CD4-positive, alpha-beta T cell treated with Interleukin-2 at 100 ng/mL for 4 hours (primary cell): ENCODE results near the gene PTPRQ.

Experiments
- DNase-seq: peaks from one replicate; pipeline ENCODE4 v3.0.0-alpha.2; 2020; ENCODE audit warnings: low spot score

The PTPRQ gene

DNA sequence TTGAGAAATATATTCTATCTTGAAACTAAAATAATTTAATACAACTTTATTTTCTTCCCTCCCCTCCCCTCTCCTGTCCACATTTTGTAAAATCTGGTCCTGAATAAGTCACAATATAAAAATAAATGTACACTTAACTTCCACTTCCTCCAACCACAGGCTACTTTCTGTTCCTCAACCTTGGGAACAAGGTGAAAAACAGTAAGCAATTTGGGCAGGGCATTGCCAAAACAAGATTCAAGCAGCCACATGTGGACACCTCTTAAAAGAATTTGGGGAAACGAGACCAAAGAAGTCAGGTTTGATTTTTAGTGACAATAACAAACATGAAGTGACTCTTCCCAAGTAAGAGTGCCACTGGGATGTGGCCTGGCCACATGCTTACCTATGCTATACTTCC, 115.7 kb downstream of the PTPRQ start:
- no peak for DNase-seq

DNA sequence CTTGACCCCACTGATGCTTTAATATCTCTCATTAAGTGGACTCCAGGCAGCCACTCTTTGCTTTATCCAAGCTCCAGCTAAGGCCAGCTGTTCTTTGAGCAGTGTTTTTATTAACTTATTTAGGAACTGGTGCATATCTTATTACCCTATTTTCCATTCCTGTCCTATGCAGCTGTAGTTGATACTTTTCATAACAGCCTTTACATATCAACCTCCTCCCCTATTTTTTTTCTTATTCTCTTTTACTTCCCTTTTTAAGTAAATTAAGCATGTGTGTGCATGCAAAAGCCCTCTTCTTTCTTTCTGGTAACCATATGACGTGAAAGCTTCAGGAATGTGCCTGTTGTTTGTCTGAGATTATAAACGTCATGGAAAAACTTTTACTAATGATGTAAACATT, 121.2 kb downstream of the PTPRQ start:
- DNase-seq = no peak

DNA sequence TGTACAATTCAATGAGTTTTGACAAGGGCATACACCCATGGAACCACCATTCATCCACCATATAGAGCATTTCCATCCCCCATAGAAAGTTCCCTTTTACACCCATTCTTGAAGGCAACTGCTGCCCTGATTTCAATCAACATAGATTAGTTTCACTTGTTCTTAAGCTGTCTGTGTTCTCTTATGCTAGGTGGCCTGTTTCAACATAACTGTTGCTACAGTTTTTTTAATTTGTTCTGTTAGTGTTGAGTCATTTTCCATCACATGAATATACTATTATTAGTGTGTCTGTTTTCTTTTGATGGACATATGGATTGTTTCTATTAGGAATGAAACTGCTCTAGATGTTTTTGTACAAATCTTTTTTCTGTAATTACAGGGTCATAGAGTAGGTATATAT, 123.4 kb downstream of the PTPRQ start:
- no peak for DNase-seq

DNA sequence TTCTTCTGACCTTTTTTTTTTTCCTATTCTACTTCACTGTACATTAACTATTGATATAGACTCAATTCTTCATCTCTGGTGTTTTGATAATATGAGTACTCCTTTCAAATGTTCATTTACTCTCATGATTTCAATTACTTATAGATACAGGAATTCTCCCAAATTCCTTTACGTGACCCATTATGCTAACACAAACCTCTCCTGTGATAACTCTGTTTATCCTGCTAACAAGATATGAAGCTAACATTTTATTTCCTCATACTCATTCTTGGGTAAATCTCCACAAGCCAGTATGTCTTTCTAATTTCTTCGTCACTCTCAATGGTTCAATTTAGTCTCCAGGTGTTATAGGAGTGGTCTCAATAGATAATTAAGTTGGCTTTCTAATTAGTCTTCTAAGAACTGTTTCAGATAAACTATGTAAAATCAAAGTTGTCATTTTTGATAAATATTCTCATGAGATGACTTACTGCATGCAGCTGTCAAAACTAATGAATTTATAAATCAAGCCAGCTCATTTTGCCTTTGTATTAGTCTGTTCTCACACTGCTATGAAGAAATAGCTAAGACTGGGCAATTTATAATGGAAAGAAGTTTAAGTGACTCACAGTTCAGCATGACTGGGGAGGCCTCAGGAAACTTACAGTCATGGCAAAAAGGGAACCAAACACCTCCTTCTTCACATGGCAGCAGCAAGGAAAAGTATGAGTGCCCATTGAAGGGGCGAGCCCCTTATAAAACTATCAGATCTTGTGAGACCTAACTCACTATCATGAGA, 132.8 kb downstream of the PTPRQ start:
- DNase-seq = no peak

DNA sequence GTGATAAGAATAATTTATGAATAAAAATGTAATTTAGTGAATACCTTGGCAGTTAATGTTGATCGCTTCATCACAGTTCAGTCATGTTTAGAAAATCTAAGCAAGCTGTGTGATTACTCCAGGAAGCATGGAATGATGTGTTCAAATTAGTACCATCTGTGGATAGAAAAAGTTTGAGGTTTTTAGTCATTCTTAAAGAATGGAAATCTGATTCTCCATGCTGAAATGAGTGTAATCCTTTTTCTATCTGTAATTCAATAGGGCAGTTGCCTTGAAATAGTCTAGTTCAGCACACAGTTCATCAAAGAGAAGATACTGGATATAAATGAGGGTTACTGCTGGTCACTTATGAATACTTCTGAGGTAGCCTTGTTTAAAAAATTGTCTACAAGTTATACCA, 136.2 kb downstream of the PTPRQ start:
- no peak for DNase-seq

DNA sequence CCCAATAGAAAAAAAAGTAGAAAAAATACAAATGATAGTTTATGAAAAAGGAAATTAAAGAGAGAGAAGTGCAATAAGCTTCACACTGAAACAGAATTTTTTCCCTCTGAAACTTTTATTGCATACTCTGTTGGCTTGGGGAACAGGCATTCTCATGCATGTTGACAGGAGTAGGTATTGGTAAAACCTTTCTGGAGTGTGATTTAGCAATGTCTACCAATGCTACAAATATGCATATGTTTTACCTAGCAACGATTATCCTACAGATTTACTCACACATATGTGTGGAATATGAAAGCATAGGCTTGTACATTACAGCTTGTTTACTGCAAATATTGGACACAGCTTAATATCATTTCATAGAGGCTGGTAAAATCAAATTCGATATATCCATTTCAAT, 137.7 kb downstream of the PTPRQ start:
- DNase-seq = no peak

DNA sequence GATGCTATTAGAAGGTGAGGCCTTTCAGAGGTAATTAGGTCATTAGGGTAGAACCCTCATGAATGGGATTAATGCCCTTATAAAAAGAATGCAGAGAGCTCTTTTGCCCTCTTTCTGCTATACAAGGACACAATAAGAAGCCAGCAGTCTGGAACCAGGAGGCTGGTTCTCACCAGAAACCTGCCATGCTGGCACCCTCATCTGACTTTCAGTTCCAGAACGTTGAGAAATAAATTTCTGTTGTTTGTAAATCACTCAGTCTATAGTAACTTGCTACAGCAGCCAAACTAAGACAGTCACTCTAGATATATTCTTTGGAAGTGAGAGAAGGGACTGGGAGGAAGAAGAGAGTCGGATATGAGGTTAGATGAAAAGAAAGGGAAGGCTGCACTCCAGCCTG, 138.4 kb downstream of the PTPRQ start:
- no peak for DNase-seq

DNA sequence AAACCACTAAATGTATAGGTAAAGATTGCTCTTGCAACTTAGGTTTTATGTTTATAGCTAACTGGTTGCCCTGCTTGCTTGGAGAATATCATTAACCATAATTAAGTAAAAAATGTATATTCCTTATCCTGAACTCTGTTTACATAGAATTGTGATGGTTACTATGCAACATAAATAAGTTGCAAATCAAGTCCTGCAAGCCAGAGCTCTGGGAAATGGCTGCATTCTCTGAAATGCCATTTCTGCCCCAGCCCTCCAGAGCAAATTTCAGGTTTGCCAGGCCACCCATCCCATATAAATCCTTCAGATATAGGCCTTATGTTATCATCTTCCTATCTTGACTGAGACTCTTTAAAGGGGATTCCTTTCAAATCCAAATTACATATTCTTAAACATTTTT, 145.0 kb downstream of the PTPRQ start:
- DNase-seq = no peak

DNA sequence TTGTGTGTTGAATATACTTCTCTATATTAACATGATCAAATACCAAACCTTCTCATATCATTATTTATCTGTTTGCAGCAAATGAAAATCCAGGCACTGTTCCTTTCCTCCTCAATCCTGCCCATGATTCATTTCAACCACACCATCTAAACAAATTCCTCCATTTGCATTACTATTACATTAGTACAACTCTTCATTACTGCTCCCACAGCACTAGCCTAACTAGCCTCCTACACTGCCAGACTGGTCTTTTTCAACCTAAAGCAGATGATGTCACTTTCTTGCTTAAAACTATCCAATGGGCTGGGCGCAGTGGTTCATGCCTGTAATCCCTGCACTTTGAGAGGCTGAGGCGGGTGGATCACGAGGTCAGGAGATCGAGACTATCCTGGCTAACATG, 146.1 kb downstream of the PTPRQ start:
- DNase-seq = no peak

DNA sequence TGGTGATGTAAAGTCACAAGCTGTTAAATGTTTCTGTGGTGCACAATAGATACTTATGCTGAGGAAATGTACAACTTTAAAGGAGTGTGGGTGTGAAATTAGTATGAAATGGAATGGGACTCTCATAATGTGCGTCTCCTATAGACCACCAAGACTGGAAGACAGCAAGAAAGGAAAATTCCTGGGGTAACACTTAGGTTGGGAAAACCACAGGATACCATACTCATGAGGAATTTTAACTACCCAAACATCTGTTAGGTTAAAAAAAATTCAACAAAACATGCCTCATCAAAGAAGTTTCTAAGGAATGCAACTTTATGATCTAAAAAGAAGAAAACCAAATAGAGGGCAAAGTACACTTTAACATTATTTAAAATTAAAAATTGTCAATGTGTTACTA, 149.7 kb downstream of the PTPRQ start:
- DNase-seq = no peak

DNA sequence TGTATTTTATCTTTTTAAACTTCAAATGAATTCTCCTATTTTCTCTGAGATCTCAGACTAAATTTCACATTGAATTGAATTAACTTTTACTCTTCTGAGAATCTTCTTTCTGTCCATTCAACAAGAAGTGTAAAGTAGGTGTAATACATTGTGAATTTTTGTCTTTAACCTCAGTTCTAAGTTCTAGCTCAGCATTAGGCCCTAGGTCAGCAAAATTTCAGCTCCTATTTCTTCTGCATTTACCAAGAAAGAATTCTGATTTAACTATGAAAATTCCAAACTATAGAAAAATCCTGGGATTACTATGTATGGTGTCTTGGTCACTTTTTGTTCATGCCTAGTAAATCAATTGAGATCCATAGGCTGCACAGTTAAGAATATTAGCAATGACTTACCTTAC, 152.5 kb downstream of the PTPRQ start:
- DNase-seq = no peak

DNA sequence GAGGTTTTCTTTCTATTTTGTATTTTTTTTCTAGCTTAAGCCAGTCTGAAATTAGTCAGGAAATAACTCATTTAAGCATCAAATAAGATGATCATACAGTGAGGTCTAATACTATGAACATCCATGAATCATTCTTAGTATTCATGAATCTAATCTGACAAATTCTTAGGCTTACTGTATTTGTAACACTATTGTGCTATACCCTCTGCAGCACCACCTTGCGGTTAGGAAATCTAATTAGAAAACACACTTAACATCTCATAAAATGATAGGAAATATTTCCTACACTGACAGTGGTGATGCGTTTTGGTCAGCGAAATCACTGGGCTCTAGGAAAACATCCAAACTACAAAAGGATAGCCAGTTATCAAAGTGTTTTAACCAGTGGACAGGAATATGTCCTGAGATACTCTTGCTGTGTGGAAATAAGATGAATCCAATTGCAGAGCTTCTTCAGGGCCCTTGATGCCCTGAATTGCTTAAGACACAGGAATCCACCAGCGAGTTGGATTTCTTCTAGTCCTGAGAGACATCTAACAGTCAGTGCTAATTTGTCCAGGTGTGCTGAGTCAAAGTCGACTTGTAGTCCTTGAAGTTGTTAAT, 154.1 kb downstream of the PTPRQ start:
- DNase-seq = no peak

DNA sequence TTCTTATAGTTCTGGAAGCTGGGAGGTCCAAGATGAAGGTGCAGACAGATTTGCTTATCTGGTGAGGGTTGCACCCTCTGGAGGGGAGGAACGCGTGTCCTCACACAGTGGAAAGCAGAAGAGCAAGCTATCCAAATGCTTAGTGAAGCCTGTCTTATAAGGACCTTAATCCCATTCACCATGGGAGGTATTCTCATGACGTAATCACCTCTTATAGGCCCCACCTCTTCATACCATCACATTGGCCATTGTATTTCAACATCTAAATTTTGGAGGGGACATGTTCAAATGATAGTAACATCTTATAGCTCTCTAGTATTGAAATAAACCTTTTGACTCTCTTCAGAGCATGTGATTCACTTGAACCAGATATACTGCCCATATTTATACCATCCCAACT, 158.4 kb downstream of the PTPRQ start:
- no peak for DNase-seq

DNA sequence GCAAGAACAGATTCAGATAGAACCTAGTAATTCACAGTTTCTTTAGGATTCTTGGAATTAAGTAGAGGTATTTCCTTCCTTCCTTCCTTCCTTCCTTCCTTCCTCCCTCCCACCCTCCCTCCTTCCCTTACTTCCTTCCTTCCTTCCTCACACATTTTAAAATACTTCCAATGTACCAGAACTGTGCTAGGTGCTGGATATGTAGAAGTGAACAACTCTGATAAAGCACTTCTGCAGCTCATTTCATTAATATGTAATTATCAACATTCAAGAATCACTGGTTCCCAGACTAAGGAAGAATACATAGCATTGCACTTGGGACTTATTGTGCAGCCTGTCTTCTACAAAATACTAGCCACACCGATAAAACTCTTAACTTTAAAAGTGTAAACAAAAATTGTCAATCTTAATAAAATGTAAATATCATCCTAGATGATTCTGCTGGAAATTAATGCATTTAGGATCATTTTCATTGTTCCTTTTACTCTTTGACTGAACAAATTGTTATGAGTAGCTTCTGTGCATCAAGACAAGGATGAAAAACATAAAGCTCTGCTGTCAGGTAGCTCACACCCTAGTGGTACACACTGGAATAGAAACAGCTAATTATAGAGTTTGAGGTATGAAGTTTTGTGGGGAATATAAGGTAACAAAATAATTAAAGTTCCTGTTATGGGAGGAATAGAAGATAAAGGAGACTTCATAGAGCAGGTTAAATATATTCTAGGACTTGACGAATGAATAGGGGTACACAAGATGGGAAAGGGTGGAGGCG, 163.5 kb downstream of the PTPRQ start:
- no peak for DNase-seq

DNA sequence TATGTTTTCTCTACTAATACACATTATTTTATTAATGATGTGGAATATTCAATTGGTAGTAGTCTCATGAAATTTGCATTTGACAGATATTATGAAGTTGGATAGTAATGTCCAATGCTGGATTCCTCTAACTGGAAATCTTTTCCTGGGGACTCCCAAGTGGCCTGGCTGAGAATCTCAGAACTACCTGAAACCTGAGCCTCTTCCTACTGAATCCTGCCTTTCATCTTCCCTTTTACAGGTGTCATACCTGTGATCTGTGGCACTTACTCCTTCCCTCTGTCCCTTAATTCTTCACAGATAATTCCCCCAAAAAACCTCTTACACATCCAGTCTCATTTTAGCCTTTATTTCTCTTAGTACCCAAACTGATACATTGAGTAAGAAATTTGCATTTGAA, 173.7 kb downstream of the PTPRQ start:
- DNase-seq = no peak

DNA sequence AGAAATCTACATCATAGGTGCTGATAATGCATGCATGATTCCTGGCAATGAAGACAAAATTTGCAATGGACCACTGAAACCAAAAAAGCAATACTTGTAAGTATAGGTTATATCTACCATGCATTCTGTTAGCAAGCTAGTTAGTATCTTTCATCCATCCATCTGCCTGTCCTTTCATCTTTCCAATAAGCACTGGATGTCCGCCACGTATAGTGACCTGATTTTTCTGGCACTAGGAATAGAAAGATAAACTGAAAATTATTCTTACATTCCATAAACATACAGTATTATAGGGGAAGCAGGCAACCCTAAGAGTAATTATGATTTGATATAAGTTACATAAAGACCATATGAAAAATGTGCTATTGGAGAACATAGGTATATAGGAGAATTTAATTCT, 176.2 kb downstream of the PTPRQ start:
- no peak for DNase-seq

DNA sequence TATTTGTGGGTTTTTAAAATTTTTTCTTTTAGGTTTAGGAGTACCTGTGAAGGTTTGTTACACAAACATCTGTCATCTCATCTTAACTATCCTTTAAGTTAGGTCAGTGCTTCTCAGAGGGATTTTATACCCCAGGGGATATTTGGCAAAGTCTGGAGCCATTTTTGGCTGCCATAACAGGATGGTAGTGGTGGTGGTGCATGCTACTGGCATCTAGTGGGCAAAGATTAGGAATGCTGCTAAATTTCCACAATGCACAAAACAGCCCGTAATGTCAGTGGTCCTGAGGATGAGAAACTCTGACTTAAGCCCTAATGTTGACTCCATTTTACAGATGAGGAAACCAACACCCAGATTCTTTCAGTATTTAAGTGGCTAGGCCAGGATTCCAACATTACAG, 178.2 kb downstream of the PTPRQ start:
- no peak for DNase-seq

DNA sequence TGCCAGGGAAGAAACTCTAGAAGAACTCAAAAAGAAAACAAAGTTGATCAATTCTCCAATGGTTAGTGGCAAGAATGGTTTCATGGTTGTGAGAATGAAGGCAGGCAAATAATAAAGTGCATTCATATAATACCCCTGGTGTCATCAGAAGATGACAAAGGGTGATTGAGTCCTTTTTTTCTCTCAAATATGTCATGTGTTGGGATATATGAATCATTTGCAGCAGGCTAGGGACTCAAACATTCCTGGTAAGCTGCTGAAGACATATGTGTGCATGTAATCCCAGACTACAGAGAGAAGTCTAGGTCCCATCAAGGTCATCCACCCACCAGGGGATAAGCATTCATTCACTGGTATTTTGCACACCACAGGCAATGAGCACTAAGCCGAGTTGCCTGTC, 181.0 kb downstream of the PTPRQ start:
- DNase-seq = no peak

DNA sequence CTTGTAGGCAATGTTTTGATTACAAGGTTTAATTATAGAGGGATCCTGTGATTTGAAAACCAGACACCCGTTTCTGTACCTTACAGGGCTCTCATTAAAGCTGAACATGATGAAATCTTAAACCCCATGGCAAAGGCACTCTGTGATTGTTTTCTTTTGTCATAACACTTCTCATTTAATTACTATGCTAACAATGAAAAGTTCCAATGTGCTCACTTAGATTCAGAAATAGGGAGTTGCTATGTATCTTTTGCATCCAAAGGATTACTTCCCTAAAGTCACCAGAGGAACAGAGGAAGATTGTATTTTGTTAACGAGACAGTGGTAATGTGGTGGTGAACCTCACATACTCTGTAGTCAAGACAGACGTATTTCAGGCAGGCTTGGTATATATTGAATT, 181.9 kb downstream of the PTPRQ start:
- DNase-seq = no peak

DNA sequence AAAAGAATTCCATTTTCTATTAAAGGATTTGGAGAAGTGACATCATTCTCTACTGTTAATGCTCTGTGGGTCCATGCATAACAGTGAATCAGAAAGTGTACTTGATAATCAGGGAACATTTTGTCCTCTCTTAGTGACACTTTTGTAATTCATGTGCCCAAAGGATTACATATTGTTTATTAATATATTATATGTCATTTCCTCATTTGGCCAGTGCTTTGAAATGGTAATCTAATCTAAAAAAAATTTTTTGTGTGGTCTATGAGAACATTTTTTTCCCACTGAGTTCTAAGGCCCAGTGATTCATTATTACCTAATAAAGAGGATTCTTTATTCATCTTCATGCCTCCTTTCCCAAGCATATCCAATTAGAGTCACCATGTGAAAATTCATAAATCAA, 183.7 kb downstream of the PTPRQ start:
- DNase-seq = no peak

DNA sequence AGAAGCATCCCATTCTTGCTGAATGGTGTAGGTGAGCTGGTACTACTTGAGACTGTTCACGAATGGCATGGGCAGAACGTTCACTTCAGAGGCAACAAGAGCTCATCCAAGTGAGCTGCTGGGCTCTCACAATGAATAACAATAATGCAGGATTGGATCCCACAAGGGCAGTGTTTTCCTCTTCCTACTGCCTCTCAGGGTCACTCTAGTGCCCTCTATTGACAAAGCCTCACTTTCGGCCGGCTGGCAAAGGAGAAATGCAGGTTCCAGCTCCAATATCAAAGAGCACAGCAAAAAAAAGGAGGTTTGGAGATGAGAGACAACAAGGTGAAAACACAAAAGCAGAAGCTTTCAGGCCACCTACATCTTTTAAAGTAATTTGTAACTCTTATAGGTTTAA, 188.8 kb downstream of the PTPRQ start:
- DNase-seq = no peak

DNA sequence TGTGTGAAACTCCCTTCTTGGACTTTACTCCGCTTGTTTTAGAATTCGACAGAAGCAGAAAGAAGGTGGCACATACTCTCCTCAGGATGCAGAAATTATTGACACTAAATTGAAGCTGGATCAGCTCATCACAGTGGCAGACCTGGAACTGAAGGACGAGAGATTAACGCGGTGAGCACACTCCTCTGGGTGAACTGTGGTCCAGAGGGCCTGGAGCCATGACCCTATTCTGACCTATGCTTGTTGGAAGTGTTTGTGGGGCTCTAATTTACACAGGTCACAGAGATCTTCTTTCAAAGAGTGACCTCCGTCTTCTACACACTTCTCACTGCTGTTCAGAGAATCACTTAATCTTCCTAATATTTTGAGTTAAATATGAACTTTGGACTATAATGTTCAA, 190.9 kb downstream of the PTPRQ start:
- no peak for DNase-seq

DNA sequence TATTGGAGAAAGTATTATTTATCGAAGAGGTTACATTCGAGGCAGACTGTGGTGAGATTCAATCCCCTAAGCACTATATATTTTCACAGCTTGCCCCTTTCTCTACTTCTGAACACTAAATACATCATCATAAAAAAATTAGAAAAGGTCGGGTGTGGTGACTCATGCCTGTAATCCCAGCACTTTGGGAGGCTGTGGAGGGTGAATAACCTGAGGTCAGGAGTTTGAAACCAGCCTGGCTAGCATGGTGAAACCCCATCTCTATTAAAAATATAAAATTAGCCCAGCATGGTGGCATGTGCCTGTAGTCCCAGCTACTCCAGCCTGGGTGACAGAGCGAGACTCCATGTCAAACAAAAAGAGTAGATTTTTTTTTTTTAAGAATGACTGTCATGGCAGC, 192.8 kb downstream of the PTPRQ start:
- no peak for DNase-seq
